ENCODE results near the gene MAML2.
A peak's percentile ranks its signal among the peaks of the same experiment; 100 is the strongest.

Gene MAML2

GRCh38 chr11:96342961-96343711, at the start of gene MAML2:
MAML2 (minus strand) TSS chr11:96343195; CDS start chr11:96341895, 1,300 bp downstream.
- peak; percentile 97 for DNase-seq (ENCODE audit: low spot score)

DNA sequence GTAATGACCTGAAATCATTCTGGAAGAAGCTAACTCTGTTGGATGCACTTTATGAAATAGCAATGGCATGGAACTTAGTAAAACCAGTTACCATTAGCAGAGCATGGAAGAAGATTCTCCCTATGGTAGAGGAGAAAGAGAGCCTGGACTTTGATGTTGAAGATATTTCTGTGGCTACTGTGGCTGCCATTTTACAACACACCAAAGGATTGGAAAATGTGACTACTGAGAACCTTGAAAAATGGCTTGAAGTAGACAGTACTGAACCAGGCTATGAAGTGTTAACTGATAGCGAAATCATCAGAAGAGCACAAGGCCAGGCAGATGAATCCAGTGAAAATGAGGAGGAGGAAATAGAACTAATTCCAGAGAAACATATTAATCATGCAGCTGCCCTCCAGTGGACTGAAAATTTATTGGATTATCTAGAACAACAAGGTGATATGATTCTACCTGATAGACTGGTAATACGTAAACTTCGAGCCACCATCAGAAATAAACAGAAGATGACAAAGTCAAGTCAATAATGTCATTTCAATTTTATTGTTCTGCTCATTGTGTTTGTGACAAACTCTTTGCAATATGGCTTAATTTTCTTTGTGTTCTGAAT, 48.8 kb upstream of the MAML2 start:
- DNase-seq (ENCODE audit: low spot score), result no peak

DNA sequence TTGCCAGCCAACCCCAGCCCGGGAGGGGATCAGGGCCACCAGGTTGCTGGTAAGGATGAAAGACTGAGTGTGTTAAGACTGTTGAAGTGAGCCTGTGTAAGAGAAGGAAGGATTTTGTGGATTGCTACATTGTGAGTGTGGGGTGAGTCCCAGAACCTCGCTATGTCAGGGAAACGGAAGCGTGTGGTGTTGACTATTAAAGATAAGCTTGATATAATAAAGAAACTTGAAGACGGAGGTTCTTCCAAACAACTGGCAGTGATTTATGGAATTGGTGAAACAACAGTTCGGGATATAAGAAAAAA, 47.4 kb upstream of the MAML2 start:
- peak; percentile 3 for DNase-seq (ENCODE audit: low spot score)

- peak; percentile 98 for DNase-seq (ENCODE audit: low spot score)
These were observed 46.9 kb upstream of the MAML2 start, which contains the start of the genes CCDC82 and JRKL for GRCh38 chr11:96389720-96390487. CCDC82 (minus strand) TSS chr11:96389912; CDS start chr11:96384747, 5,165 bp downstream. JRKL (plus strand) TSS chr11:96390013; CDS start chr11:96390650, 637 bp downstream.

DNA sequence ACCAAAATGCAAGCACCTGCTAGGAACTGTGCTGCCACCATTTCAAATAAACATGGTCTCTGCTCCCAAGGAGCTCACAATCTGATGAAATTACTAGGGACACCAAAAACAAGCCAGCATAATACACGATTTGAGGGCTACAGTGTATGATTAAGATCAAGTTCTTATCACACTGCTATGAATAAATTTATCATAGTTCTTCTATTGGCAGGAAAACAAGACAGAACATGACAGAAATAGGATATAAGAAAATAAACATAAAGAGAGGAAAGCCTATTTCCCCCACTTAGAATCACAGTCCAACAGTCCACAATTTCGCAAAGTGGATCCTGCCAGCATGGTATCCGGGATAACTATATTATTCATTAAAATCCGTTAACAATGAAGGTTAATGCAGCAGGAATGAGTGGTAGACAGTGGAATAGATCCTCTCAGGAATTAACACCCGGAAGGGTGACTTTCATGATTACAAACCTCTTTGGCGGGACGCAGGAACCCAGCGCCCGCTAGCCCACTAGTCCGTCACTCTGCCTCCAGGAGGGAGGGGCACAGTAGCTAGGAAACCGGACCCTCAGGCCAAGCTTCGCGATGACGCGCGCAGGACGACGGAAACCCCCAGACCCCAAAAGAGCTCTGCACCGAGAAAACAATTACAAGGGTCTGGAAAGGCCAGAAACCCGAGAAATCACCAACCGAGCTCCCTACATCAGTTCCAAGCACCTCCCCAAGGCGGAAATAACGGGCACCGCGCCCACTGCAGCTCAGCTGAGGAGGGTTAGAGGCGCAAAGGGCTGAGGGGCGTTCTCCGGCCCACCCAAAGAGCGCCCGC, 46.1 kb upstream of the MAML2 start:
- peak; percentile 23 for DNase-seq (ENCODE audit: low spot score)

GRCh38 chr11:96385187-96385586, 42.2 kb upstream of the MAML2 start:
- no peak for DNase-seq (ENCODE audit: low spot score)

GRCh38 chr11:96384156-96384555, 41.2 kb upstream of the MAML2 start:
- no peak for DNase-seq (ENCODE audit: low spot score)

DNA sequence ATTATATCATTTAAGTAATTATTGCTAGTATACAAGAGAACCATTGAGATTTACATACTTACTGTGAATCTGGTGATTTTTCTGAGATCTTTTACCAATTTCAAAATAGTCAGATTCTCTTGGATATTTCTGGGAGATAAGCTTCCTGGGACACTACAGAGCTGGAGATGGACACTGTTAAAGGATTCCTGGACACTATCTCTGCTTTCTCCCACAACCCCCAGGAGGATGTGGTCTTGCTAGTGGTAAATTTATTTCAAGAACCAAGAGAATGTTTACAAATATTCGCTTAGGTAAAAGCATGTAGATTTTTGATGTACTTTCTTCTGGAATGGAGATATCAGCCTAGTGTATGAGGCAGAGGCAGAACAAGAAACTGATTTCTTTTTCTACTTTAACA, 33.8 kb upstream of the MAML2 start:
- no peak for DNase-seq (ENCODE audit: low spot score)

GRCh38 chr11:96373826-96374225, 30.8 kb upstream of the MAML2 start:
- DNase-seq (ENCODE audit: low spot score), result no peak

DNA sequence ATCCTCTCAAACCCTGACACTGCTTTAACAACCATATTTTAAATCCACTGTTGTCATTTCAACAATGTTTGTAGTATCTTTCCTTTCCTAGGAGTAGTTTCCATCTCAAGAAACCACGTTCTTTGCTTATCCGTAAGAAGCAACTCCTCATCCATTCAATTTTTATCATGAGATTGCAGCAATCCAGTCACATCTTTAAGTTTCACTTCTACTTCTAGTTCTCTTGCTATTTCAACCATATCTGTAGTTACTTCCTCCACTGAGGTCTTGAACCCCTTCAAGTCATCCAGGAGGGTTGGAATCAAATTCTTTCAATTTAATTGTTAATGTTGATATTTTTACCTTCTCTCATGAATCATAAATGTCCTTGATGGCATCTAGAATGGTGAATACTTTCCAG, 24.3 kb upstream of the MAML2 start:
- no peak for DNase-seq (ENCODE audit: low spot score)

DNA sequence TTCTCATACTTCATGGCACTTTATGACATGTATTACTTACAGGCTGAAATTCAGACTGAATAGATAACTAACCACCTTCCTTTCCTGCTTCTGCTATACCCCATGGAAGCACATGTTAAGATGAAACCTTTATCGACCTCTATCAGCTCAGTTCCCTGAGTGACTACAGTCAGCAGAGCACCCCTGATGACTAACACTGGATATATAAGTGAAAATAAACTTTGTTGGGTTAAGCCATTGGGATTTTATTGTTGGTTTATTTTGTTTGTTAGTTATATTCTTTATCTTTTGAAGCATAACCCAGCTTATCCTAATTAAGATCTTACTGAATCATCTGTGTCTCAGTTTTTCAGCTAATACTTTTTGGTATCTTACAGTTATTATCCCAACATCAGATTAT, 23.0 kb upstream of the MAML2 start:
- no peak for DNase-seq (ENCODE audit: low spot score)

GRCh38 chr11:96365493-96365892, 22.5 kb upstream of the MAML2 start:
- DNase-seq (ENCODE audit: low spot score), result no peak

GRCh38 chr11:96361778-96362177, 18.8 kb upstream of the MAML2 start:
- DNase-seq (ENCODE audit: low spot score), result no peak

DNA sequence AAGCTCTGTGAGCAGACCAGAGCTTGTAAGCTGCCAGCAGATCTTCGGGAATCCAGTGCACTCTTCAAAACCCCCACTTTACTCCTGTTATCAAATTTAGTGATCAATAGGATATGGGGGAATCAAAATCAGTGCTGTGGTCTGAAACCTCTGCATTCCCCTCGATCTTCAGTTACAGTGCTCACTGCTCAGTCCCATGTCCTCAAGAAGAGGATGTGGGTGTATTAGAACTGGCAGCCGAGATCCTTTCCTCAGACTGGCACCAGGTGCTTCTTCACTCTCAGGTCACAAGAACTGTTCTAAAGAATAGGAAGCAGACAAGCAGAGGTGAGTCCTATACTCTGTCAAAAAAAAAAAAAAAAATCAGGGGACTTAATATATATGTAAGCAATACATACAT, 15.3 kb upstream of the MAML2 start:
- no peak for DNase-seq (ENCODE audit: low spot score)

DNA sequence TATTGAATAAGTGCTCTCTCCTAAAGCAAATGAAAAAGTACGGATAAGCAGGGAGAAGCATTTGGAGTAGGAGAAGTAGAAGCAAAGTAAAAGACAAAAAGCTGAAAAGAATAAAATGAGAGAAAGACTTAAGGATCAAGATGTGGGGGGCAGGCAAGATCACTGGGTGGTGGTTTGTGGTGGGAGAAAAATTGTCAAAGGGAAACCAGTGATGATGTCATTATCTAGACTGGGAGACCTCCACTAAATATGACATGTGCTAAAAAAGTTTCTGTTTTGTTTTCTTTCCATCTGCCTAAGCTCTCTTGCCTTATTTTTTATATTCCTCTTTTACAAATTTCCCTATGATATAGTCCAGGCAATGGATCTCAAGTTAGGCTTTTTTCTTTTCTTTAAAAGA, 14.8 kb upstream of the MAML2 start:
- DNase-seq (ENCODE audit: low spot score), result no peak

DNA sequence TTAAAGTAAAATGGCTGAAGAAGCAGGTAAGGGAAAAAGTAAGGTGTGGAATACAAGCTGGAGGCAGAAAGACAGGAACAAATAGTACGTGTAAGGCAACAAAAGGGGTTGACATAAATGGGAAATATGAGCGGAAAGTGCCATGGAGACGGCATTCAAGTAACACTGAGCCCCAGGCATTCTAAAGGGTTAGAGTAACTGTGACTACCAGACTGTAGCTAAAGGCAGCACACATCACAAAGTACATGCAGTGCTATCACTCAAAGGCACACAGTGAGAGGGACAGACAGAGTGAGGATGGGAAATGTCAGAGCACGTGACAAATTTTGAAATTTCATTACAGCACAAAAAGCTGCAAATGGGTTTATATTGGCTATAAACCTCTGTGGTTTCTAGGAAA, 13.9 kb upstream of the MAML2 start:
- DNase-seq (ENCODE audit: low spot score), result no peak

DNA sequence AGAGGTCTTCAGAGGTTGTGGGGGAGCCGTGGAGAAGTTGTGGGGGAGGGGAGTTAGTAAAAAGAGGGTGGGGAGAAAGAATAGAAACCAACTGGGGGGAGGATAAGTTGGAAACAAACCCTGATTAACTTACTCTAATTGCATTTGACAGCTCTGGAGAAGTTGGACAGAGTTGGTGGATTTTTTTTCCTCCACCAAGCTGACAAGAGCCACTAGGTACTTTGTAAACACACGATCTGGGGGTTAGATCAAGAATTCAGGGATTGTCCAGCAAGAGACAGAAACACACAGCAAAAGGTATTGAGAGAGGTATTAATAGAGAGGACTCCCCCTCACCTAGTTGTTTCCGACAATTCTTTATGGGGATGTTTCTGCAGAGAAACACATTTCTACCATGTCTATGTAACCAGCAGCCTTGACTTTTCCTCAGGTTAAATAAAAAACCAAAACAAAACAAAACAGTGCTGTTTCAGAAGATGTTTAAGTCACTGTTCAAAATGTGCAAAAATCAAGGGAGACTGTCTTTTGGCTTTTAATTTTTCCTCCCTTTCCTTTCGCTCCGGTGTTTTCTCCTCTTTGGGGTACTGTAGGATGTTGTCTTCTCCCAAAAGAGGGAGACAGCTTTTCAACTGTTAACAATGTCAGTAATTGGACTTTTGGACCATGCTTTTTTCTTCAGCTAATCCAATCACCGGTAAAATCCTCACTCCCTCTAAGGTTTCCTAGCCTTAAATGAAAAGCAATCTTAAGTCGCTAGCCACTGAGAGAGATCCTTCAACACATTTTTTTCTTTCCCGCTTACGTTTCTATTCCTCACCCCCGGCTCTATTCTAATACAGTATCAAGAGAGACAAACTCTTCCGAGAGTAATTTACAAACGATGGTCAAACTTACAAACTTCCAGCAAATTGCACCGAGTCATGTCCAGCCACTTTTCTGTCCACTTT, 708 bp downstream of the MAML2 start:
- DNase-seq (ENCODE audit: low spot score), result no peak

- DNase-seq (ENCODE audit: low spot score), result peak; percentile 64
These were observed 1.6 kb downstream of the MAML2 start for GRCh38 chr11:96341211-96342013.

- no peak for DNase-seq (ENCODE audit: low spot score)
These were observed 2.5 kb downstream of the MAML2 start for GRCh38 chr11:96340555-96340885.
